GM10266 (cell line): ENCODE data around the gene PTDSS2.

Experiments used
- DNase-seq: peaks from one replicate; pipeline ENCODE4 v3.0.0; 2012; ENCODE audit errors: extremely low spot score
- CTCF ChIP-seq: IDR thresholded peaks from 2 replicates; pipeline ENCODE4 v1.5.1; 2012; ENCODE audit warnings: mild to moderate bottlenecking, low read depth; ENCODE audit not compliant: control insufficient read depth, insufficient read depth; ENCODE audit errors: missing control alignments

PTDSS2 gene

GRCh38 chr11:417652-418342 lies 32.3 kb upstream of the PTDSS2 start:
- no peak for DNase-seq
- TF ChIP-seq CTCF = no peak

GRCh38 chr11:418343-419247 lies 31.5 kb upstream of the PTDSS2 start:
- DNase-seq = no peak
- no peak for TF ChIP-seq CTCF

- no peak for DNase-seq
- no peak for TF ChIP-seq CTCF
Observed at GRCh38 chr11:419248-420005, 30.7 kb upstream of the PTDSS2 start.

- DNase-seq = no peak
Observed at GRCh38 chr11:420054-420910, 29.8 kb upstream of the PTDSS2 start.

GRCh38 chr11:420911-421321 lies 29.2 kb upstream of the PTDSS2 start:
- no peak for DNase-seq

More at GRCh38 chr11:420054-420910, 29.8 kb upstream of the PTDSS2 start:
- no peak for TF ChIP-seq CTCF

GRCh38 chr11:422249-422656 lies 27.8 kb upstream of the PTDSS2 start:
- TF ChIP-seq CTCF = no peak
- no peak for DNase-seq

More at GRCh38 chr11:420911-421321, 29.2 kb upstream of the PTDSS2 start:
- TF ChIP-seq CTCF = no peak
